ENCODE measurements around the gene DDX18. TPM values are rescaled to one million over a fixed set of nuclear protein-coding genes. Genes with fewer than 3 reads are reported as not detected.

DDX18 gene
- polyA plus RNA-seq, 3 donors, result 82.2 to 83.9 (median 83.2) TPM

DNA sequence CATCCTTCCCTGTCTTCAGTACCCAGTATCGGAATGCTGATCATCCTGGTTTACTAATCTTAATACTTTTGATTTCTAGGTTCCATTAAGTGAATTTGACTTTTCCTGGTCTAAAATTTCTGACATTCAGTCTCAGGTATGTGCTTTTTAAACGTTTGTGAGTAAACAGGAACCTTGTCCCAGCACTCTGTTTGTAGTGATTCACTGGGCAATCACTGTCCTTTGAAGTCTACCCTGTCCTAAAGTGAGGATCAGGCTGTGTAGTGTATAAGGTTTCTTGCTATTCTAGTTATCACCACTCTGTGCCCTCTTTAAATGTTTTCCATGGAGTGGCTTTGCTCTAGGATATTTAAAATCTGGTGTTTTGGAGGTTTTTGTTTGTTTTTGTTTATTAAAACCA lies 14.4 kb downstream of the DDX18 start:
- DNase-seq, result no peak

GRCh38 chr2:117832332-117832731 lies 17.8 kb downstream of the DDX18 start:
- DNase-seq, result no peak

DNA sequence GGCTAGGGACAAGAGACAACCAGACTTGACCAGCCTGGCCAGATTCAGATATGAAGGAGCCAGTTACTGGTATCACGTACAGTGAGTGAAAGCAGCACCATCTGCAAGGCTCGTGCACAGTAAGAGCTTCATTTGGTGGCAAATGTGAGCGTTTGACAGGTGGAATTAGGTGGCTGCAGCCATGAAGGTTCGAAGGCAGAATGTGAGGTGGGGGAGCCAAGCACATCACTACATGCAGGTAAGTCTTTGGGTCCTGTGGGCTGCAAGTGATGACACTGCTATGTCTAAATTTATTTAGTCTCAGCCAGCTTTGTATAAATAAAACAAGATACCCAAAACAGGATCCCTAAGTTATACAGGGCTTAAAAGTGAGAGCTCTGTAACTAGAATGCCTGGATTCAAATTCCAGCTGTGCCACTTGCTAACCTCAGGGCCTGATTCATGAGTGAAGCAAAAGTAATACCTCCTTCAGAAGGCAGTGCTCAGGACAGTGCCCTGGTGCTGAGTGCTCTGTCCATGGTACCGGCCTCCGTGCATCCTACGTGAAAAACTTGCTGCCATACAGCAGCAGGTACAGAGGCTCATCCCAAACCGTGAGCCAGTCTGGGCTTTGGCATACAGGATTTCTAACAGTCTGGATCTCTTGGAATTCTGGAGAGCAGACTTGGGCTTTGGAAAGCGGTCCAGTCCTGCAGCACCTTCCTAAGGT lies 18.6 kb downstream of the DDX18 start:
- peak; percentile 24 for DNase-seq

- no peak for DNase-seq
These were observed 19.4 kb downstream of the DDX18 start for GRCh38 chr2:117833911-117834310.

GRCh38 chr2:117834992-117835391 lies 20.5 kb downstream of the DDX18 start:
- DNase-seq, result no peak

DNA sequence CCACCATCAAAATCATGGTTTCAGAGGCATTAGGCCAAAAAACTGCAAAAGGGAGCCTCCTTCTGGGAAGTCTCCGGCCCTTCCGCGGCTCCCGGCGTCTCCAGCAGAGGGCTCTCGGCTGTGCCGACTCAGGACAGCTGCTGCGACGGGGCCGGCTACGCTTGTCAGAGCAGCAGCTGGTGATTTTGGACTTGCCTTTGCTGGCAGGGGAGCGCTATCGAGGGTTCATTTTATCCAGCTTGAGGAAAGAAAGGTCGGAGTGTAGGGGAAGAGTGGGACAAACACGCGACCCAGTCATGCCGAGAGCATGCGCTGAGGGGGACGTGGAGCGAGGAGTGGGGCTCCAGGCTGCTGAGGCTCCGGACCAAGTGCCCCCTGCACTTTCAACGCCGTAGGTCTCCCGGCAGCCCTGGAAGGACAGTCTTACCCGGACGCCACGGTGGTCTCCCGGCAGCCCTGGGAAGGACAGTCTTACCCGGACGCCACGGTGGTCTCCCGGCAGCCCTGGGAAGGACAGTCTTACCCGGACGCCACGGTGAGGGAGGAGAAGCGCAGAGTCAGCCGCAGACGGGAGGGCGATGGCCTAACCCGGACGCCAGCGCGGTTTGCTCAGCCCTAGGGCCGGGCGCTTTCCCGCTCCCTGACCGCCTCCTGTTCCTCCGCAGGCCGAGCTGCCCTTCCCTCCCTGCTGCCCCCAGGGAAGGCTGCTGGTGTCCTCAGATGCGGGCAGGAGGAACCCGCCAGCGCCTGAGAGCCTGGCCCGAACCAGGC lies 21.7 kb downstream of the DDX18 start:
- peak; percentile 80 for DNase-seq

DNA sequence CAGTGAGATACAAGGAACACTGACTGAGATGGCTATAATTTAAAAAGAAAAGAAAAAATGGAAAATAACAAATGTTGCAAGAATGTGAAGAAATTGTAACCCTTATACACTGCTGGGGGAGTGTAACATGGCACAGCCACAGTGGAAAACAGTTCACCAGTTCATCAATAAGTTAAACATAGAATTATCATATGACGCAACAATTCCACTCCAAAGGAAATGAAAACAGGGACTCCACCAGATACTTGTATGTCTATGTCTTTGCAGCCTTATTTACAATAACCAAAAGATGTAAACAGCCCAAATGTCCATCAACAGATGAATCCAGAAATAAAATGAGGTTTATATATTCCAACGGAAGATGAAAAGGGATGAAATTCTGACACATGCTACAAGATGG lies 30.8 kb downstream of the DDX18 start:
- DNase-seq, result no peak

DNA sequence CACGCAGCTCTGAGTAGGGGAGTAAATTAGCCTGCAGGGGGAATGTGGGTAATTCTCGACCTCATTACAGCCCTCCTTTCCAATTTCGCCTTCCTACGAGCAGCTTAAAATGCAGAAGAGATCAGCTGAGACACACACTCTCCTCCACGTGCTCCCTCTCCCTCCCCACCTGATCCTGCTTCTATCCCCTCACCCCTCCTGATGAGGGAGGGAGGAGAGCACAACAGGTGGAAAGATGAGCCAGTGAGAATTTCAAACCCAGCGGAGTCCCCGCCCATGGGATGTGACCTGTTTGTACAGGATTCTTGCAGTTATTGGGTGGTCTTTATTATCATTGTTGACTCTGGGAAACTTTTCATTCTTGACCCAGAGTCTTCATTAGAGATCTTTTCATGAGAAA lies 35.5 kb downstream of the DDX18 start:
- no peak for DNase-seq

GRCh38 chr2:117850461-117850860 lies 36.0 kb downstream of the DDX18 start:
- DNase-seq, result no peak

DNA sequence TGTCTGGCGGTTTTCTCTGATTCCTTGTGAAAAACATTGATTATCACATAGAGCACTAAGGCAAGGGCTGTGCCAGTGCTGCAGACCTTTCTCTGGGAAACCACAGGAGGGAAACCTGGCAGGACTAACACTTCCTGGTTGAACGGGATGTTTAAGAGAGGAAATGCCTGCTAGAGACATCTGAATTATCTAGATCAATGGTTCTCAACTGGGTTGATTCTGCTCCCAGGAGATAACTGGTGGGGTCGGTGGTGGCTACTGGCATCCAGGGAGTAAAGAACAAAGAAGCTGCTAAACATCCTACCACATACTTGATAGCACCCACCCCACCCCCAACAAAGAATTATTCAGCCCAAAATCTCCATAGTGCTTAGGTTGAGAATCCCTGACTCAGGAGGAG lies 37.5 kb downstream of the DDX18 start:
- no peak for DNase-seq

GRCh38 chr2:117853316-117853715 lies 38.8 kb downstream of the DDX18 start:
- DNase-seq, result no peak

- DNase-seq, result no peak
These were observed 39.4 kb downstream of the DDX18 start for GRCh38 chr2:117853873-117854272.

DNA sequence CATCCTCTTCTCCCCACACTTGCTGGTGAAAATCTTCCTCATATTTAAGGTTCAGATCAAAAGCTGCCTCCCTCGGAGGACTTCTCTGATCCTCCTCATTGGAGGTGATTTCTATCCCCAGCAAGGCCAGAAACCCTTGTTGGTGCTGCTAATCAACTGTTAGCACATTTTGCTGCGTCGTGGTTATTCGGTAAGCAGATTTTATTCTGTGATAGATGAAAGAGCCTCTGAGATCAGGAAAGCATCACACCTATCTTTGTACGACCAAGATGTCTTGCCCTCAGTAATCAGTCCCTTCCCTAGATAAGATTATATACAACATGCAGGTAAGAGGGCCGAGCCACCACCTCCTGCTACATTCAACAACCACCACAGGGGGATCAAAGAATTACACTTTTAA lies 40.1 kb downstream of the DDX18 start:
- DNase-seq, result no peak

DNA sequence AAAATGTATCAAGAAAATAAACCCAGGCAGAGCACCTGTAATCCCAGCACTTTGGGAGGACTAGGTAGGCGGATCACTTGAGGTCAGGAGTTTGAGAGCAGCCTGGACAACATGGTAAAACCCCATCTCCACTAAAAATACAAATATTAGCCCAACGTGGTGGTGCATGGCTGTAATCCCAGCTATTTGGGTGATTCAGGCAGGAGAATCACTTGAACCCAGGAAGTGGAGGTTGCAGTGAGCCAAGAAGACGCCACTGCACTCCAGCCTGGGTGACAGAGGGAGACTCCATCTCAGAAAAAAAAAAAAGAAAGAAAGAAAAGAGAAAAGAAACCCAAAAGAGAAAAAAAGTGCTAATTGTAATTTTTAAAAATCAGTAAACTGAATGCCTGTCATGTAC lies 41.4 kb downstream of the DDX18 start:
- DNase-seq, result no peak

DNA sequence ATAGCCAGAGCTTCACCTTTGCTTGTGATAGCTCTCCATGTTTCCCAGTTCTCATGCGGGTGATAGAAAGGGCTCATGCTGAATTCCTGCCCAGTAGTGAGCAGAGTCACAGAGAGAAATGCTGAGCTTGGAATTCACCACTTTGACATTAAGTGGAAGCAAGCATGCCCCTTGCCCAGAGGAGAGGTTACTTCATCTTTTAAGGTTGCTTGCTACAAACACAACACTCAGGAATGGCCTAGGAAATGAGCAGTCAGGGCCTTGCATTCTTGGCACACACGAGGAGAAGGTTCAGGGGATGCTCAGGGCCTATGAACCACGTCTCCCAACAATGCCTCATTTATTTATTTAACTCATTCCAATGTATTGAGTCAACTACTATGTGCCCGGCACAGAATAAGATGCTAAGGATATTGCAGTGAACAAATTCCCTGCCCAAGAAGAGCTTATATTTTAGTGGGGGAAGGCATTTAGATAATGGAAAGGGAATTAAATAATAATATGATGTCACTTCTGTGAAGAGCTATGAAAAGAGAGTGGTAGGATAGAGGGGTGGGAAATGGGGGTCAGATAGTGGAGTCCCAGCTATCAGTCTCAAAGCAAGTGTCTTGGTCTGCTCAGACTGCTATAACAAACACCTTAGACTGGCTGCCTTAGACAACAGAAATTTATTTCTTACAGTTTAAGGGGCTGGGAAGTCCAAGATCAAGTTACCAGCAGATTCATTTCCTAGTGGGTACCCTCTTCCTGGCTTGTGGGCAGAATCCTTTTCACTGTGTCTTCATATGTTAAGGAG lies 42.1 kb downstream of the DDX18 start:
- no peak for DNase-seq

DNA sequence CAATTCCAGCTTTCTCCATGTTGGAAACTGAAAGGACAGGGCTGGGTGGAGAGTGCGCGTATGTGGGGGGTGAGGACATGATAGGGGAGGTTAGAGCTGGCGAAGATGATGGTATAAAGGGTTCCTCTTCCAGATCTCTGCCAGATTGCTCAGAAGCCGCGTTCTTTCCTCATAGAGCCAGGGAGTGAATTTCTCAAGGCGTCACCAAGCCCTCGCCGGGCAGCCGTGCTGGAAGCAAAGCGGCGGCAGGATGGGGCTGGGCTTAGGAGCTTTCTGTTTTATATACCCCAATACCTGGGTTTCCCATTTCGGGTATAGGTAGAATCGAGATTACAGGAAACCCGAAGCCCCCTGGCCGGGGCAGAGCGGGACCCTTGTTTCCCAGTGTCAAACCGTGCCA lies 43.8 kb downstream of the DDX18 start:
- DNase-seq, result no peak

GRCh38 chr2:117858892-117859531 lies 44.5 kb downstream of the DDX18 start:
- no peak for DNase-seq

DNA sequence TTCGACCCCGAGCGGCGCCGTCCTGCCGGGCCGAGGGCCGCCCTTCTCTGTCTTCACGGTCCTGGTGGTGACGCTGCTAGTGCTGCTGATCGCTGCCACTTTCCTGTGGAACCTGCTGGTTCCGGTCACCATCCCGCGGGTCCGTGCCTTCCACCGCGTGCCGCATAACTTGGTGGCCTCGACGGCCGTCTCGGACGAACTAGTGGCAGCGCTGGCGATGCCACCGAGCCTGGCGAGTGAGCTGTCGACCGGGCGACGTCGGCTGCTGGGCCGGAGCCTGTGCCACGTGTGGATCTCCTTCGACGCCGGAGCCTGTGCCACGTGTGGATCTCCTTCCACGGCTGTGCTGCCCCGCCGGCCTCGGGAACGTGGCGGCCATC lies 45.0 kb downstream of the DDX18 start:
- DNase-seq, result no peak

GRCh38 chr2:117859924-117860647 lies 45.6 kb downstream of the DDX18 start:
- DNase-seq, result no peak

DNA sequence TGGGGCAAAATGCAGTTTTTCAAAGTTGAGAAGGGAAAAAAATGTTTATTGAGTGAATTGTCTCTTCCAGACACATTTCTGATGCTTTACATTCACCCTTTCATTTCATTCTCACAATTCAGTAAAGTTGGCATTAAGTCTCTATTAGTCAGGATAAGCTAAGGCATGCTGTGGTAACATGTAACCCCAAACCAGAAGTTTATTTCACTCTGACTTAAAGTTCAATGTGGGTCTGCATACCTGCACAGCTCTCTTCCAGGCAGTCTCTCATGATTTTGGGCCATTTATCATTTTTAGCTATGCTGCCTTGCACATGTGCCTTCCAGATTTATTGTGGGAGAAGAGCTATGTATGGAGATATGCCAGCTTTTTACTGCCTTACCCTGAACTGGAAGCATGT lies 48.0 kb downstream of the DDX18 start:
- no peak for DNase-seq

GRCh38 chr2:117875786-117876185 lies 61.3 kb downstream of the DDX18 start:
- DNase-seq, result no peak

DNA sequence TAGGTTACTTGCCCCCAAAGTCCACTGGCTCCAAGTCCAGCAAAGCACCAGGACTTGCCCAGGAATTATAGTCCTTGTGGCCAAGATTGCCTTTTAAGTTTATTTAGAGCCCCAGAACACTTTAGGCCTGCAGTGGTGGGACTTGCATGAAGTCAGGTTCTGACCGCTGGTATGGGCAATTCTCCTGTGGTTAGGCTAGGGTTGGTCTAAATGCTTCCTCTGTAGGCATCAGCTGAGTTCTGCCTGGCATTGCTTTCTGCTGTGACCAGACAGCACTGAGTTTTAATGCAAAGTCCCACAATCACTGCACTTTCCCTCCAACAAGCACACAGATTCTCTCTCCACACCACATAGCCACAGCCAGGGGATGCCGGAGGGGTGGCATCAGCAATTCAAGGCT lies 64.5 kb downstream of the DDX18 start:
- no peak for DNase-seq

All from renal pelvis (tissue), 4 donors.